Suprapubic skin (tissue), 4 donors: ENCODE measurements around the gene NRP2. TPM values are rescaled to one million over a fixed set of nuclear protein-coding genes. Genes with fewer than 3 reads are reported as not detected.

Experiments used
- DNase-seq, 2 donors: peaks; one replicate each; pipeline ENCODE4 v3.0.0-alpha.2; 2019; ENCODE audit warnings: low spot score in 2 of 2
- H3K27ac ChIP-seq: fragments of 200-600 bp; sonication (generic); one replicate; pipeline ENCODE4 v1.5.1; 2019
- H3K27me3 ChIP-seq: fragments of 200-600 bp; sonication (generic); one replicate; pipeline ENCODE4 v1.5.1; 2019
- H3K36me3 ChIP-seq: fragments of 200-600 bp; sonication (generic); one replicate; pipeline ENCODE4 v1.5.1; 2019
- H3K4me1 ChIP-seq: fragments of 200-600 bp; sonication (generic); one replicate; pipeline ENCODE4 v1.5.1; 2019
- H3K4me3 ChIP-seq: fragments of 200-600 bp; sonication (generic); one replicate; pipeline ENCODE4 v1.5.1; 2019; ENCODE audit warnings: mild to moderate bottlenecking
- H3K9me3 ChIP-seq: fragments of 200-600 bp; sonication (generic); one replicate; pipeline ENCODE4 v1.5.1; 2019
- EP300 ChIP-seq: sonication (generic); formaldehyde crosslinking; IDR thresholded peaks from one replicate; pipeline ENCODE4 v1.6.1; 2017; ENCODE audit warnings: antibody characterized with exemption
- POLR2A ChIP-seq, 2 donors: fragments of 450-650 bp; IDR thresholded peaks; one replicate each; pipeline ENCODE4 v1.6.1; 2017; ENCODE audit warnings: antibody characterized with exemption in 2 of 2, mild to moderate bottlenecking in 2 of 2, moderate library complexity in 2 of 2
- POLR2AphosphoS5 ChIP-seq, 3 donors: sonication (generic); formaldehyde crosslinking; IDR thresholded peaks; one replicate each; pipeline ENCODE4 v1.6.1; 2017; ENCODE audit warnings: antibody characterized with exemption in 3 of 3
- WGBS: methylation state at CpG from one replicate; pipeline ENCODE4 v1.1.5; 2018; 5-methylcytosine and 5-hydroxymethylcytosine counted together
- total RNA-seq, 4 donors: library from RNA; depleted of rRNA; stranded (reverse); fragments of >200 nt; gene quantifications; one replicate each; pipeline ENCODE4 v1.1.0, GENCODE V29; 2016
- TF ChIP-seq, protein P1 (sequence below), 2 donors: fragments of 200-600 bp in 1 of 2; fragments of 450-650 bp in 1 of 2; sonication (generic) in 1 of 2; IDR thresholded peaks; one replicate each; pipeline ENCODE4 v1.5.1; 2016 to 2019; ENCODE audit warnings: antibody characterized with exemption in 2 of 2, mild to moderate bottlenecking in 1 of 2, moderate library complexity in 1 of 2

The NRP2 gene
- total RNA-seq, 4 donors from 2014 or later: 3.4 to 8.9 (median 6.6) TPM

DNA sequence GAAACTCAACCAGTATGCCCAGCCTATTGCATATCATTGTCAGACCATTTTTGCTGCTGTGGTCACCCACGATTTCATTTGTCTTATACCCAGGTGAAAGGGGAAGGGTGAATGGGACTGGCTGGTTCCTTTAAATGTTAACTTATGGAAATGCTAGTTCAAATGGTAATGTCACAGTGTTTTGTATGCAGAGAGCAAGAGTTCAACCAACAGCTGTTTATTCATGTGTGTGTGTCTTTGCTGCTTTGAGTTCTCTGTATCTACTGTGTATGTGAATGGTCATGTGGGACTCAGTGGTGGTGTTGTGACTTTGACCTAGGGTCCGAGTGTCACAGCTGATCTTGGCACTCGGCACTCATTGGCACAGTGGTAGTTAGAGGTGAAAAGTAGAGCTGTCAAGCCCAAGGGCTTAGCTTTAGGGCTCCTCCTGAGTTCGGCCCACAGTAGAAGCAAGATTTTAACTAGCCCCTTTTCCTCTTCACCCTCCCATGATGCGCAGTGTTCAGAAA, 114.6 kb downstream of the NRP2 start:
- Histone ChIP-seq H3K27ac (no peak overlapping the region), H3K4me3 (no peak overlapping the region), H3K27me3 (no peaks in the 10 kb centered on the region), H3K4me1 (no peaks in the 10 kb centered on the region), H3K36me3 (peaks cover 5% of the 10 kb centered on the region), H3K9me3 (no peaks in the 10 kb centered on the region)
- DNase-seq: no peak
- TF ChIP-seq POLR2A (IDR thresholded peaks at IDR 0.05): no peak
- TF ChIP-seq, protein P1, sequence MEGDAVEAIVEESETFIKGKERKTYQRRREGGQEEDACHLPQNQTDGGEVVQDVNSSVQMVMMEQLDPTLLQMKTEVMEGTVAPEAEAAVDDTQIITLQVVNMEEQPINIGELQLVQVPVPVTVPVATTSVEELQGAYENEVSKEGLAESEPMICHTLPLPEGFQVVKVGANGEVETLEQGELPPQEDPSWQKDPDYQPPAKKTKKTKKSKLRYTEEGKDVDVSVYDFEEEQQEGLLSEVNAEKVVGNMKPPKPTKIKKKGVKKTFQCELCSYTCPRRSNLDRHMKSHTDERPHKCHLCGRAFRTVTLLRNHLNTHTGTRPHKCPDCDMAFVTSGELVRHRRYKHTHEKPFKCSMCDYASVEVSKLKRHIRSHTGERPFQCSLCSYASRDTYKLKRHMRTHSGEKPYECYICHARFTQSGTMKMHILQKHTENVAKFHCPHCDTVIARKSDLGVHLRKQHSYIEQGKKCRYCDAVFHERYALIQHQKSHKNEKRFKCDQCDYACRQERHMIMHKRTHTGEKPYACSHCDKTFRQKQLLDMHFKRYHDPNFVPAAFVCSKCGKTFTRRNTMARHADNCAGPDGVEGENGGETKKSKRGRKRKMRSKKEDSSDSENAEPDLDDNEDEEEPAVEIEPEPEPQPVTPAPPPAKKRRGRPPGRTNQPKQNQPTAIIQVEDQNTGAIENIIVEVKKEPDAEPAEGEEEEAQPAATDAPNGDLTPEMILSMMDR (IDR thresholded peaks at IDR 0.05): no peak
- no peak for TF ChIP-seq EP300
- TF ChIP-seq POLR2AphosphoS5 (IDR thresholded peaks at IDR 0.05): no peak
- 90% methylated on average over 5 of the region's 5 CpGs for WGBS

DNA sequence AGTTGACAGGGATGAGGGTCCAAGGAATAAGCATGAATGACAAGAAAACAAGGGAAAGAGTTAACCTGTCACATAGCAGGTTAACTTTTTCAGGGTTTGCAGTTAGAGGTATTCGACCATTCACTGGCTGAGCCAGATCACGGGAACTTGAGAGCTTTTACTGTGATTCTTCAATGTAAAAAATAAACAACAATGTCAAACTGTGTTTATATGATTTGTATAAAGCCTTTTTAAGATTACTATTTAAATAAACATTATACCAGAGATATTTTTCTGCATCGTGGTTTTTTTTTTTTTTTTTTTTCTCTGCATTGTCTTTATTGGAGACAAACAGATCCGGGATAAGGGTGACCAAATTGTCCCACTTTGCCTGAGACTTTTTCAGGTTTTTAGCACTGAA, 115.6 kb downstream of the NRP2 start:
- no peaks in the 10 kb centered on the region for H3K9me3 ChIP-seq
- peaks cover 5% of the 10 kb centered on the region for H3K36me3 ChIP-seq
- 93% methylated on average over 4 of the region's 4 CpGs for whole genome bisulfite sequencing
- no peak overlapping the region for H3K4me3 ChIP-seq
- no peak for DNase-seq
- no peaks in the 10 kb centered on the region for H3K4me1 ChIP-seq
- no peaks in the 10 kb centered on the region for H3K27me3 ChIP-seq
- TF ChIP-seq POLR2A (IDR thresholded peaks at IDR 0.05) (no peak), EP300 (no peak), POLR2AphosphoS5 (IDR thresholded peaks at IDR 0.05) (no peak)
- TF ChIP-seq, protein P1 (IDR thresholded peaks at IDR 0.05): no peak
- H3K27ac ChIP-seq: no peak overlapping the region

DNA sequence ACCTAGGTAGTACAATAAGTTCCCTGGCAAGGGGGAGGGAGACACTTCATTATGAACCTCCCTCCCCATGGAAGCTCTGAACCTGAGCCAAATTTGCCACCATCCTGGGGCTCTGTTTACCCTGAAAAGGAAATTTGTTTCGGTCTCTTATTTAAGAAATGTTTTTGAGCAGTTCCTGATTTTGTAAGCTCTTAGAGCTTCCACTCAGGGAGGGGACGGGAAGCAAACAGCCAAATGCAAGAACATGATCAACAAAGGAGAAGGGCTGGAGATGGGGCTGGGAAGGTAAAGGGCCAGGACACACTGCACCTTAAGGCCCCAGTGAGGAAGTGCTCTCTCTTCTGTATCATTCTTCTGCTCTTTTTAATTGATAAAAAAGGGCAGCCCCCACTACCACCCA, 117.9 kb downstream of the NRP2 start:
- H3K4me3 ChIP-seq: no peak overlapping the region
- no peaks in the 10 kb centered on the region for H3K4me1 ChIP-seq
- no peak overlapping the region for H3K27ac ChIP-seq
- no peaks in the 10 kb centered on the region for H3K27me3 ChIP-seq
- WGBS: 78% methylated on average over 2 of the region's 2 CpGs
- H3K9me3 ChIP-seq: no peaks in the 10 kb centered on the region
- TF ChIP-seq, protein P1 (IDR thresholded peaks at IDR 0.05): no peak
- TF ChIP-seq POLR2A (IDR thresholded peaks at IDR 0.05): no peak
- TF ChIP-seq POLR2AphosphoS5 (IDR thresholded peaks at IDR 0.05): no peak
- TF ChIP-seq EP300: no peak
- no peaks in the 10 kb centered on the region for H3K36me3 ChIP-seq
- no peak for DNase-seq

DNA sequence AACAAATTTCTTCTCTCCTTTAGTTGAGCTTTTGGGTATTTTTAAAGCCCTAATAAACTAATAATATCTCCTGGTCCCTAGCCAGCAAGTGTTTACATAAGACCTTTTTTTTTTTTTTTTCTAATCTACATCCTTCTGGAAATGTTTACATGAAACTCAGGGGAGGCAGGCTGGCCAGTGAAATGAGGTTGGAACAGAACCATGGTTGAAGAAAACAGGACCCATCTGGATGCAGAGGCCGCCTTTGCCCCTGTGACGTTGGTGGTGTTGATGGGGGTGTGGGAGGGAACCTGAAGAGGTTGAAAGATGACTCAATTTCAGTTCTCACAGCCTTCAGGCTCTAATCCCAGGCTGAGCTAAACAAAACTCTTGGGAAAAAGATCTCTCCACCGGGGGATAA, 118.5 kb downstream of the NRP2 start:
- Histone ChIP-seq H3K4me1 (no peaks in the 10 kb centered on the region), H3K27me3 (no peaks in the 10 kb centered on the region), H3K4me3 (no peak overlapping the region), H3K36me3 (no peaks in the 10 kb centered on the region), H3K9me3 (no peaks in the 10 kb centered on the region), H3K27ac (no peak overlapping the region)
- no peak for DNase-seq
- 67% methylated on average over 3 of the region's 3 CpGs for WGBS
- TF ChIP-seq, protein P1 (IDR thresholded peaks at IDR 0.05): no peak

DNA sequence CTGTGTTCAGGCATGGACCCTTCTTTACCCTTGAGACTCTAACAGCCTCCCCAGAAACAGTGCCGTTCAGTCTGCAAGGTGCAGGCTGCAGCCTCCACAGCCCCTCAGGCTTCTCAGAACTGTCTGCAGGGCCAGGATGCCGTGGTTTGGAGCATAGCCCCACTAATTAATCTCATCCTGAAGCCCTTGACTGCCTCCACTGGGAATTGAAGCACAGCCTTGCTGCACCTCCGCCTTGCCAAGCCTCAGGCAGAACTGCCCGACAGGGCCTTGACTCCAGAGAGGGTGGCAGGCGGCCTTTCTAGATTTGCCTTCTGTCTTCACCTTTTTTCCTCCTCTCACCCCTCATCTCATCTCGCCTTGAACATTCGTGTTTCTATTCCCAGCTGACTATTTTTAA, 119.8 kb downstream of the NRP2 start:
- no peak overlapping the region for H3K4me3 ChIP-seq
- H3K4me1 ChIP-seq: no peaks in the 10 kb centered on the region
- no peaks in the 10 kb centered on the region for H3K27me3 ChIP-seq
- H3K9me3 ChIP-seq: no peaks in the 10 kb centered on the region
- no peak for DNase-seq
- TF ChIP-seq POLR2A (IDR thresholded peaks at IDR 0.05): no peak
- no peak for TF ChIP-seq POLR2AphosphoS5 (IDR thresholded peaks at IDR 0.05)
- TF ChIP-seq EP300: no peak
- TF ChIP-seq, protein P1 (IDR thresholded peaks at IDR 0.05): no peak
- no peaks in the 10 kb centered on the region for H3K36me3 ChIP-seq
- WGBS: 79% methylated on average over 7 of the region's 7 CpGs
- H3K27ac ChIP-seq: no peak overlapping the region
